ENCODE results near the gene ATXN1.

ATXN1 gene

GRCh38 chr6:16673011-16673797, 88.1 kb downstream of the ATXN1 start:
- TF ChIP-seq CTCF (IDR thresholded peaks at IDR 0.05; ENCODE audit: low read depth, low read length, missing control alignments) = no peak
- H3K4me3 ChIP-seq (ENCODE audit: low read depth, low read length) = no peak overlapping the region
- no peak for DNase-seq (ENCODE audit: low read depth)

GRCh38 chr6:16671302-16672289, 89.7 kb downstream of the ATXN1 start:
- no peak overlapping the region for H3K4me3 ChIP-seq (ENCODE audit: low read depth, low read length)
- TF ChIP-seq CTCF (IDR thresholded peaks at IDR 0.05; ENCODE audit: low read depth, low read length, missing control alignments) = no peak
- DNase-seq (ENCODE audit: low read depth) = no peak

- no peak for DNase-seq (ENCODE audit: low read depth)
- no peak for TF ChIP-seq CTCF (IDR thresholded peaks at IDR 0.05; ENCODE audit: low read depth, low read length, missing control alignments)
- no peak overlapping the region for H3K4me3 ChIP-seq (ENCODE audit: low read depth, low read length)
Measured at GRCh38 chr6:16670617-16671051, 90.6 kb downstream of the ATXN1 start.

GRCh38 chr6:16670183-16670582, 91.1 kb downstream of the ATXN1 start:
- no peak for TF ChIP-seq CTCF (IDR thresholded peaks at IDR 0.05; ENCODE audit: low read depth, low read length, missing control alignments)
- no peak for DNase-seq (ENCODE audit: low read depth)
- no peak overlapping the region for H3K4me3 ChIP-seq (ENCODE audit: low read depth, low read length)

- no peak overlapping the region for H3K4me3 ChIP-seq (ENCODE audit: low read depth, low read length)
- DNase-seq (ENCODE audit: low read depth) = peak; percentile 31
- TF ChIP-seq CTCF (IDR thresholded peaks at IDR 0.05; ENCODE audit: low read depth, low read length, missing control alignments) = no peak
Measured at GRCh38 chr6:16669227-16669626, 92.0 kb downstream of the ATXN1 start.

GRCh38 chr6:16667509-16667908, 93.8 kb downstream of the ATXN1 start:
- no peak for DNase-seq (ENCODE audit: low read depth)
- H3K4me3 ChIP-seq (ENCODE audit: low read depth, low read length) = no peak overlapping the region
- no peak for TF ChIP-seq CTCF (IDR thresholded peaks at IDR 0.05; ENCODE audit: low read depth, low read length, missing control alignments)
